HepG2 (cell line): ENCODE data around the gene SLC16A3. TPM values are rescaled to one million over a fixed set of nuclear protein-coding genes. Genes with fewer than 3 reads are reported as not detected.

Experiments
- ARID2 ChIP-seq: sonication (generic); formaldehyde crosslinking; IDR thresholded peaks from 2 replicates; pipeline ENCODE4 v1.8.1; 2022; ENCODE audit warnings: mild to moderate bottlenecking, missing genetic modification reagents, borderline replicate concordance
- GABPB1 ChIP-seq: IDR thresholded peaks from 2 replicates; pipeline ENCODE4 v1.6.1; 2016; ENCODE audit warnings: mild to moderate bottlenecking, missing genetic modification reagents, moderate library complexity, missing compliant biosample characterization
- IRF9 ChIP-seq: sonication (generic); formaldehyde crosslinking; IDR thresholded peaks from 2 replicates; pipeline ENCODE4 v1.8.0; 2022; ENCODE audit warnings: missing genetic modification reagents, mild to moderate bottlenecking, borderline replicate concordance
- KAT7 ChIP-seq: IDR thresholded peaks from 2 replicates; pipeline ENCODE4 v1.6.1; 2018; ENCODE audit warnings: borderline replicate concordance, missing compliant biosample characterization
- MAX ChIP-seq: IDR thresholded peaks from 2 replicates; pipeline ENCODE4 v1.6.1; 2012; ENCODE audit warnings: inconsistent platforms
- MIXL1 ChIP-seq: IDR thresholded peaks from 2 replicates; pipeline ENCODE4 v1.6.1; 2016
- MLLT10 ChIP-seq: sonication (generic); formaldehyde crosslinking; IDR thresholded peaks from 2 replicates; pipeline ENCODE4 v1.4.0; 2020; ENCODE audit warnings: missing genetic modification reagents
- NCOA1 ChIP-seq: sonication (generic); formaldehyde crosslinking; IDR thresholded peaks from 2 replicates; pipeline ENCODE4 v1.9.0; 2021; ENCODE audit warnings: missing genetic modification reagents
- REL ChIP-seq: sonication (generic); formaldehyde crosslinking; conservative IDR thresholded peaks from 2 replicates; pipeline ENCODE4 v1.8.0; 2022; ENCODE audit warnings: mild to moderate bottlenecking, missing genetic modification reagents, moderate library complexity
- SIX1 ChIP-seq: sonication (generic); formaldehyde crosslinking; IDR thresholded peaks from 2 replicates; pipeline ENCODE4 v1.4.0; 2020; ENCODE audit warnings: missing genetic modification reagents, borderline replicate concordance
- SIX4 ChIP-seq: sonication (generic); formaldehyde crosslinking; IDR thresholded peaks from 2 replicates; pipeline ENCODE4 v1.4.0; 2020; ENCODE audit warnings: missing genetic modification reagents
- YEATS2 ChIP-seq: sonication (generic); formaldehyde crosslinking; IDR thresholded peaks from 2 replicates; pipeline ENCODE4 v1.4.0; 2020; ENCODE audit warnings: missing genetic modification reagents, borderline replicate concordance
- ZBTB37 ChIP-seq: sonication (generic); formaldehyde crosslinking; IDR thresholded peaks from 2 replicates; pipeline ENCODE4 v1.4.0; 2020; ENCODE audit warnings: mild to moderate bottlenecking, missing genetic modification reagents
- ZFP36 ChIP-seq: fragments of 150-350 bp; IDR thresholded peaks from 2 replicates; pipeline ENCODE4 v1.6.1; 2018; ENCODE audit warnings: borderline replicate concordance, low read length, low read depth; ENCODE audit not compliant: partially characterized antibody
- ZFP36L2 ChIP-seq: sonication (generic); formaldehyde crosslinking; IDR thresholded peaks from 2 replicates; pipeline ENCODE4 v1.4.0; 2020; ENCODE audit warnings: missing genetic modification reagents
- ZKSCAN8 ChIP-seq: IDR thresholded peaks from 2 replicates; pipeline ENCODE4 v1.6.1; 2016; ENCODE audit warnings: borderline replicate concordance, missing genetic modification reagents, missing compliant biosample characterization
- ZNF441 ChIP-seq: sonication (generic); formaldehyde crosslinking; IDR thresholded peaks from 2 replicates; pipeline ENCODE4 v1.7.0; 2021; ENCODE audit warnings: missing genetic modification reagents, borderline replicate concordance
- ZNF644 ChIP-seq: IDR thresholded peaks from 2 replicates; pipeline ENCODE4 v1.6.1; 2016; ENCODE audit warnings: low read depth
- ZNF660 ChIP-seq: sonication (generic); formaldehyde crosslinking; IDR thresholded peaks from 2 replicates; pipeline ENCODE4 v1.5.1; 2020; ENCODE audit warnings: mild to moderate bottlenecking, low read depth, missing genetic modification reagents, borderline replicate concordance
- ZNF75D ChIP-seq: sonication (generic); formaldehyde crosslinking; IDR thresholded peaks from 2 replicates; pipeline ENCODE4 v1.8.1; 2023; ENCODE audit warnings: missing genetic modification reagents, mild to moderate bottlenecking, borderline replicate concordance
- ZNF776 ChIP-seq: sonication (generic); formaldehyde crosslinking; IDR thresholded peaks from 2 replicates; pipeline ENCODE4 v1.4.0; 2020; ENCODE audit warnings: mild to moderate bottlenecking, missing genetic modification reagents
- polyA plus RNA-seq, 8 experiments: library from polyadenylated mRNA; depleted of rRNA in 3 of 8; stranded (reverse) in 7 of 8; unstranded in 1 of 8; fragments of >200 nt; fragmentation: Illumina TruSeq in 4 of 8; extraction: Trizol in 4 of 8; gene quantifications; 2 replicates each; pipeline versions ENCODE4 v1.2.1 to v1.2.3, GENCODE V29; 2011 to 2016; ENCODE audit warnings: low read depth in 4 of 8, missing spikeins in 1 of 8, mixed read lengths in 1 of 8; ENCODE audit not compliant: insufficient read depth in 1 of 8
- total RNA-seq, 5 experiments: library from RNA; depleted of rRNA; stranded (reverse); fragments of >200 nt; fragmentation: Illumina TruSeq; extraction: Trizol; gene quantifications; 2 replicates each; pipeline ENCODE4 v1.2.3, GENCODE V29; 2016; ENCODE audit warnings: low read depth in 1 of 5
- TF ChIP-seq, protein P1 (sequence below): sonication (generic); formaldehyde crosslinking; IDR thresholded peaks from 2 replicates; pipeline ENCODE4 v1.8.1; 2023; ENCODE audit warnings: missing genetic modification reagents, inconsistent platforms, borderline replicate concordance
- TF ChIP-seq, protein P2 (sequence below): sonication (generic); formaldehyde crosslinking; IDR thresholded peaks from 2 replicates; pipeline ENCODE4 v1.5.1; 2020; ENCODE audit warnings: mild to moderate bottlenecking, missing genetic modification reagents, borderline replicate concordance

SLC16A3 gene
- total and polyA plus RNA-seq, 2 of the 13 experiments (the other 11 are each of a cell fraction or from before 2014, with no cell fraction given) = 242 to 349 TPM

GRCh38 chr17:82241926-82242697 is 13.3 kb downstream of the SLC16A3 start (continued):
- TF ChIP-seq ZBTB37 = no peak
- no peak for TF ChIP-seq ZNF75D (CRISPR knock-in tag)
- 0 out of 2 replicates have a peak, but pooled peaks have one; percentile 13 for TF ChIP-seq KAT7
- TF ChIP-seq SIX4 = no peak
- TF ChIP-seq ZNF660 (CRISPR knock-in tag) = no peak
- no peak for TF ChIP-seq SIX1 (CRISPR knock-in tag)
- TF ChIP-seq ZNF644 = no peak
- TF ChIP-seq ZFP36 = no peak
- TF ChIP-seq MIXL1 (CRISPR knock-in tag) = peak; percentile 20; the same call in 1 of the 2 replicates
- 0 out of 2 replicates have a peak, but pooled peaks have one; percentile 28 for TF ChIP-seq GABPB1
- TF ChIP-seq ZNF441 (CRISPR knock-in tag) = 0 out of 2 replicates have a peak, but pooled peaks have one; percentile 16
- TF ChIP-seq NCOA1 (CRISPR knock-in tag) = peak; percentile 94
- TF ChIP-seq YEATS2 (CRISPR knock-in tag) = no peak; the same call in 1 of the 2 replicates
- no peak for TF ChIP-seq IRF9 (CRISPR knock-in tag)
- no peak for TF ChIP-seq ZNF776
- TF ChIP-seq MAX = no peak
- TF ChIP-seq ZKSCAN8 (CRISPR knock-in tag) = no peak
- TF ChIP-seq, protein P1, sequence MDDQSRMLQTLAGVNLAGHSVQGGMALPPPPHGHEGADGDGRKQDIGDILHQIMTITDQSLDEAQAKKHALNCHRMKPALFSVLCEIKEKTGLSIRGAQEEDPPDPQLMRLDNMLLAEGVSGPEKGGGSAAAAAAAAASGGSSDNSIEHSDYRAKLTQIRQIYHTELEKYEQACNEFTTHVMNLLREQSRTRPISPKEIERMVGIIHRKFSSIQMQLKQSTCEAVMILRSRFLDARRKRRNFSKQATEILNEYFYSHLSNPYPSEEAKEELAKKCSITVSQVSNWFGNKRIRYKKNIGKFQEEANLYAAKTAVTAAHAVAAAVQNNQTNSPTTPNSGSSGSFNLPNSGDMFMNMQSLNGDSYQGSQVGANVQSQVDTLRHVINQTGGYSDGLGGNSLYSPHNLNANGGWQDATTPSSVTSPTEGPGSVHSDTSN (CRISPR knock-in tag) = no peak
- no peak for TF ChIP-seq MLLT10
- TF ChIP-seq ARID2 = no peak
- TF ChIP-seq ZFP36L2 = no peak; the same call in 1 of the 2 replicates
- TF ChIP-seq REL (CRISPR knock-in tag) = 0 out of 2 replicates have a peak, but pooled peaks have one; percentile 6
- TF ChIP-seq, protein P2, sequence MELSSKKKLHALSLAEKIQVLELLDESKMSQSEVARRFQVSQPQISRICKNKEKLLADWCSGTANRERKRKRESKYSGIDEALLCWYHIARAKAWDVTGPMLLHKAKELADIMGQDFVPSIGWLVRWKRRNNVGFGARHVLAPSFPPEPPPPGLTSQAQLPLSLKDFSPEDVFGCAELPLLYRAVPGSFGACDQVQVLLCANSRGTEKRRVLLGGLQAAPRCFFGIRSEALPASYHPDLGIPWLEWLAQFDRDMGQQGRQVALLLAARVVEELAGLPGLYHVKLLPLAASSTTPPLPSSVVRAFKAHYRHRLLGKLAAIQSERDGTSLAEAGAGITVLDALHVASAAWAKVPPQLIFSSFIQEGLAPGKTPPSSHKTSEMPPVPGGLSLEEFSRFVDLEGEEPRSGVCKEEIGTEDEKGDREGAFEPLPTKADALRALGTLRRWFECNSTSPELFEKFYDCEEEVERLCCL (CRISPR knock-in tag) = no peak
